HK-2 (cell line): ENCODE measurements around the gene TM7SF2.

Experiments used
- DNase-seq: peaks from one replicate; pipeline ENCODE4 v3.0.0-alpha.2; 2018; ENCODE audit not compliant: unreplicated experiment

TM7SF2 gene

GRCh38 chr11:65111744-65112545 is at the start of gene TM7SF2:
Gene TM7SF2, plus strand, starts transcription at chr11:65111872. Its CDS starts 144 bp downstream, at chr11:65112016.
- DNase-seq, result peak; percentile 89

- no peak for DNase-seq
Observed at GRCh38 chr11:65063532-65063931, 48.1 kb upstream of the TM7SF2 start.

- no peak for DNase-seq
Observed at GRCh38 chr11:65064847-65065240, 46.8 kb upstream of the TM7SF2 start.

GRCh38 chr11:65065851-65066250 is 45.8 kb upstream of the TM7SF2 start:
- DNase-seq, result no peak

- DNase-seq, result no peak
Observed at GRCh38 chr11:65066315-65066714, 45.4 kb upstream of the TM7SF2 start.

- no peak for DNase-seq
Observed at GRCh38 chr11:65066805-65067291, 44.8 kb upstream of the TM7SF2 start.

GRCh38 chr11:65067446-65067845 is 44.2 kb upstream of the TM7SF2 start:
- no peak for DNase-seq

GRCh38 chr11:65069217-65069616 is 42.5 kb upstream of the TM7SF2 start:
- peak; percentile 5 for DNase-seq

- no peak for DNase-seq
Observed at GRCh38 chr11:65071907-65072630, 39.6 kb upstream of the TM7SF2 start.

- DNase-seq, result no peak
Observed at GRCh38 chr11:65072631-65072966, 39.1 kb upstream of the TM7SF2 start.

- no peak for DNase-seq
Observed at GRCh38 chr11:65077451-65077850, 34.2 kb upstream of the TM7SF2 start.

GRCh38 chr11:65078151-65078550 is 33.5 kb upstream of the TM7SF2 start:
- DNase-seq, result peak; percentile 20

GRCh38 chr11:65078786-65079342 is 32.8 kb upstream of the TM7SF2 start:
- DNase-seq, result no peak

GRCh38 chr11:65083134-65083833 is 28.4 kb upstream of the TM7SF2 start:
- DNase-seq, result no peak

GRCh38 chr11:65083834-65084597 is 27.7 kb upstream of the TM7SF2 start, which contains the start of the genes CDCA5 and ZFPL1:
Gene CDCA5, minus strand, starts transcription at chr11:65084040. Its CDS starts 62 bp downstream, at chr11:65083978.
Gene ZFPL1, plus strand, starts transcription at chr11:65084222. Its CDS starts 477 bp downstream, at chr11:65084699.
- DNase-seq, result peak; percentile 88

- DNase-seq, result no peak
Observed at GRCh38 chr11:65084598-65085375, 26.9 kb upstream of the TM7SF2 start.

- no peak for DNase-seq
Observed at GRCh38 chr11:65085446-65085845, 26.2 kb upstream of the TM7SF2 start.

GRCh38 chr11:65086809-65087208 is 24.9 kb upstream of the TM7SF2 start:
- DNase-seq, result no peak

- DNase-seq, result no peak
Observed at GRCh38 chr11:65087216-65087615, 24.5 kb upstream of the TM7SF2 start.

GRCh38 chr11:65087827-65088226 is 23.8 kb upstream of the TM7SF2 start:
- DNase-seq, result no peak
